ENCODE measurements around the gene BARHL2. TPM values are rescaled to one million over a fixed set of nuclear protein-coding genes. Genes with fewer than 3 reads are reported as not detected.

BARHL2 gene
- total RNA-seq, 1 donor from 2014 or later, result not detected

DNA sequence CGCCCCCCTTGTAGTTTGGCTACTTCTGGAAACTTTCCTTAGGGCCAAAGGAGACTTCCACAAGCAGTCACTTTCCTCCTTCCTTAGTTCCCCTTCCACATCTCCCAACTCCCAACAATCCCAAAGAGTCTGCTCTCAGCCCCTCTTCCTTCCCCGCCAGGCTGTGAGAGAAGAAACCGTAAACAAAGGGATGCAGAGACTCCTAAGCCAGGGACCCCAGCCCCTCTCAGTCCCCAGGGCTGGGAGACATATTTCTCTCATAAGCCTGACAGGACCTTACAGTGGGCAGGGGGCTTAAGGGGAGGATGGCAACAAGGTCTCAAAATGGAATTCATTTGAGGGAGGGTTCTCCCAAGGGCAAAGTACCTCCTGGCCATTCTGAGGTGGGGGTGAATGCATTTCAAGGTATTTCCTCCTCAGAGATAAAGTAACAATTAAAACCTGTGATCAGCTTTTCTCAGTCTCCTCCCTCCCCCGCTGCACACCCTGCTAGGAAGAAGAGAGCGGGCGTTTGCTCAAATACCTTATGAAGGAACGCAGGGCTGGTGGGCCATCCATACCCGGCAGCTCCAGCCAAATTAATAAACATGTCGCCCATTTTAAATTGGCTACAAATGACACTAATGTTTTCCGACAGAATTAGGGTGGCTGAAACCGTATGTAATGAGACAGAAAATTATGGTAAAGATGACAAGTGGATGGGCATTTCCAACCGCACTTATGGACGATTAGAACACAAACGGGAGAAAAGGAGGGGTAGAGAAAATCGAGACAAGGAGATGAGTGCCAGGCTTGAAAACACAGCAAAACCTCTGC, 4.0 kb downstream of the BARHL2 start:
- ATAC-seq (no peak), DNase-seq (ENCODE audit: low spot score) (no peak)
- intact Hi-C loops (cut with DNase I), result no loop called here

DNA sequence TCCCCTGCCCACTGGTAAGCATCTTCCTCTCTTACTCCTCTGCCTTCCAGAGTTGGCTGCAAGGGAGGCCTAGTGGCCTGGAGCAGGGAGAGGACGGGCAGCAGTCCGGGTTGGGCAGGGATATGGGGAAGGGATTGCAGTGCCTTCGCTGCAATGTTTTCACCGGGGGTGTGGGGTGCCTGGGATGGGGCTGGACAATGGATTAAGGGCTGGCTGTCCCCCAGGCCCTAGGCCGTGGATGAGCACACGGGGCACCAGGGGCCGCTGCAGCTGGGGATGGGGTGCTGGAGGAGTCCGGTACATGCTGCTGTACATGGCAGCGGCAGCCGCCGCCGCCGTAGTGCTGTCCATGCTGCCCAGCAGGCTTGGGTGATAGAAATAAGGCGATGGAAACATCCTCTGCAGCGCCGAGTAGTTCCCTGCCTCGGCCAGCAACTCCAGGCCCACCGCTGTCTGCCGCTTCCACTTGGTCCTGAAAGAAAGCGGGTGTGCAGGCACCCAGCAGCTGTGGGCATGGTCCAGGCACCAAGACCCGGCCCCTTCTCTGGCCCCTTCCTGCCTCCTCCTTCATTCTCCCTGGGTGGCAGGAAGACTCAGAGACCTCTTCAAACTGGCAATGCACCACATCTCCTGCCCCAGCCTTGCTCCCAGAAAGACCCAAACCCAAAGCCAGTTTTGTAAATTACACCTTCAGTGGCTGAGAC, 4.8 kb downstream of the BARHL2 start:
- intact Hi-C loops (cut with DNase I), result no loop called here
- DNase-seq (ENCODE audit: low spot score), result no peak
- ATAC-seq, result no peak

- no peak for DNase-seq (ENCODE audit: low spot score)
- intact Hi-C loops (cut with DNase I), result no loop called here
- no peak for ATAC-seq
These were observed 5.4 kb downstream of the BARHL2 start for GRCh38 chr1:90711696-90712095.

DNA sequence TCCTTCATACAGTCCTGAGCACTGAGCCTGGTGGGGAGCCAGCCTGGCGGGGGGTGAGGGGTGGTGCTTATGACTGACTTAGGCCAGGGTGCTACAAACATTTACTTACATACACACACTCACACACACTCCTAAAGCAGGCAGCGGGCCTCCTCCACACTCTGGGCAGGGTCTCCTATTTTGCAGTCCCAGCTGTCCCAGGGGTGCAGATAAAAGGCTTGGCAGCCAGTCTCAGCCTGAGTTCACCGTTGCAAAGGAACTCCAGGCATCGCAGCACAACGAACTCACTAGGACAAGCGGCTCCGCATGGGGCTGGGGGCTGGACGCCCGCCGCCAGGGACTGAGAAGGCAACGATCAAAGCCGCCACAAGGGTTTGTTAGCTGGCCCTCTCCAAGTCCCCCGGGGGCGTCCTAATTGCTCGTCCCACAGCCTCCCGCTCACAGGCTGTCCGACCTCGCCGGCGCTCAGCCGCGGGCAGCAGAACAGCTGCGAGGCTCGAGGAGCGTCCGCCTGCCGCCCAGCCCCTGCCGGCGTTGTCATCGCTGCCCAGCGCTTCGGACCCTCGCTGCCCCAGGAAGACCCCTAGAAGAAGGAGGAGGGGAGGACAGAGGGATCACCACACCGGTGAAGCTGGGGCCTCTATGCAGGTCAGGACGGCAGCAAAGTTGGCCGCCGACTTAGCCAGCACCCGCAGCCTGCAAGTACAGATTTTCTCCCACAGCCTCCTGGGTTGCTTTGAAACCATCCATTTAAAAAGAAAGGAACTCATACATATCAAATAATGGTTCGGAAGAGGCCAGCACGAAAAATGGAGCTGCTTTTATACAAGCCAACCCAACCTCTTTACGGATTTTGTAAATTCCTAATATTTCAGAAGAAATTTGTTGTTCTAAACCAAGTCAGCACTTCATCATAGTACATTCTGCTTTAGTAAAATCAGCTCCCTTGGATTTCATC, 6.2 kb downstream of the BARHL2 start:
- DNase-seq (ENCODE audit: low spot score) (no peak), ATAC-seq (no peak)
- intact Hi-C loops (cut with DNase I), result no loop called here

- intact Hi-C loops (cut with DNase I), result loop anchor here (5.0 kb wide), 1 partner anchor 1728 kb away; no protein-coding TSS in a partner anchor
- DNase-seq (ENCODE audit: low spot score) (no peak), ATAC-seq (no peak)
These were observed 7.6 kb downstream of the BARHL2 start for GRCh38 chr1:90709535-90709934.

- intact Hi-C loops (cut with DNase I), result loop anchor here (5.0 kb wide), 1 partner anchor 1728 kb away; no protein-coding TSS in a partner anchor
- DNase-seq (ENCODE audit: low spot score), result no peak
- ATAC-seq, result no peak
These were observed 8.3 kb downstream of the BARHL2 start for GRCh38 chr1:90708826-90709225.

GRCh38 chr1:90708236-90708786, 8.8 kb downstream of the BARHL2 start:
- intact Hi-C loops (cut with DNase I), result loop anchor here (5.0 kb wide), 1 partner anchor 1729 kb away; no protein-coding TSS in a partner anchor
- ATAC-seq, result no peak
- no peak for DNase-seq (ENCODE audit: low spot score)

DNA sequence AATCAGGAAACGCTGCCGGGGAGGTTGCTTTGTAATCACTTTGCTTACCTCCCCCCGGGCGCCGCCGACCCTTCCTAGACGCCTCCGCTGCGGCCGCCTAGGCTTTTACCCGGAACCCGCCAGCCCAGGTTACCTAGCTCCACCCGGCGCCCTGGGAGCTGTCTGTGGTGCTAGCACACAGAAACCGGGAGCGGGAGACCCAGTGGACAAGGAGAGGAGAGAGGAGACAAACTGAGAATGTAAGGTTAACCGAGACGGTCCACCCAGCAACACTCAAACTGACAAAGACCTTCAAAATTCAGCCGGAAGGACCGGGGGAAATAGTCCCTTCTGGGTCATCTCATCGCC, 9.8 kb downstream of the BARHL2 start:
- ATAC-seq (peak; percentile 56), DNase-seq (ENCODE audit: low spot score) (no peak)
- intact Hi-C loops (cut with DNase I), result loop anchor here (5.0 kb wide), 1 partner anchor 1730 kb away; no protein-coding TSS in a partner anchor

DNA sequence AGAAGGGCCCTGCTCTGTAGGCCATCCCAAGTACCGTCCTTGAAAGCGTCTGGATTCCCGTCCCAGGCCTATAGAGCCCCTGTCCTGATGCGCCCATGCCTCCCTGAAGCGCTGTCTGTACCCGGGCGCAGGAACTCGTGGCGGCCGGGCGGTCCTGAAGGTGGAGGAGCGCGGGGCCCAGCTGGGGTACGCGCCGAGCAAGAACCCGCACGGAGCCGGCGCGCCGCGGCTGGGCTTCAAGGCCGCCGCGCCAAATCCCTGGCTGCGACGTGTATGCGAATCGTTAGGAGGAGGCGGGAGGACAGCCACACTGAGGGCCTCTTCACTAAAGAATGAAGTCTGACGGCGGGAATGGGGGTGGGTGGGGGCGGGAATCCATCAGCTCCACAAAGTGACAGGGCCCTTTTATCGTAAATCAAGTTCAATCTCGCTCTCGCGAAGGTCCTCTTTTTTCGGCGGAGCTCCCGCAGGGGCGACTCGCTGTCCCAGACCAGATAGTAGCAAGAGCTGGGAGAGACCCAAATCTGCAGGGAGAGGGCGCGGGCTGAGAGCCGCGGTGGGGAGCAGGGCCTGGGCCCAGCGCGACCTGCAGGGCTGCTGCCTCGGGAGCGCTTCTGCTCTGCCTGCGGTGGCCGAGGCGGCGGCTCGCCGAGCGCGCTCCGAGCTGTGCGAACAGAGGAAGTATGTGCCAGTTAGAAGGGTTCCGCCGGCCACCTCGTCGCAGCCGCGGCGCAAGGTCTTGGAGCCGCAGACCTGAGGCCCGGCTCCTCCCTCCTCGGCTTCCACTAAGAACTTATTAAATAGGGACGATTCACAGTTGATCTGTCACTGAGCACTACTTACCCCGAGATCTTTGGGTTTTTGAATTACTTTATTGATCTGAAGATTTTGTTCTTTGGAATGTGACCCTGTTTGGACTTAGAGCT, 10.4 kb downstream of the BARHL2 start:
- intact Hi-C loops (cut with DNase I), result loop anchor here (5.0 kb wide), 1 partner anchor 1731 kb away; no protein-coding TSS in a partner anchor
- no peak for DNase-seq (ENCODE audit: low spot score)
- ATAC-seq, result peak; percentile 65

- ATAC-seq, result no peak
- no peak for DNase-seq (ENCODE audit: low spot score)
- intact Hi-C loops (cut with DNase I), result loop anchor here (5.0 kb wide), 1 partner anchor 1731 kb away; no protein-coding TSS in a partner anchor
These were observed 11.1 kb downstream of the BARHL2 start for GRCh38 chr1:90705956-90706355.

DNA sequence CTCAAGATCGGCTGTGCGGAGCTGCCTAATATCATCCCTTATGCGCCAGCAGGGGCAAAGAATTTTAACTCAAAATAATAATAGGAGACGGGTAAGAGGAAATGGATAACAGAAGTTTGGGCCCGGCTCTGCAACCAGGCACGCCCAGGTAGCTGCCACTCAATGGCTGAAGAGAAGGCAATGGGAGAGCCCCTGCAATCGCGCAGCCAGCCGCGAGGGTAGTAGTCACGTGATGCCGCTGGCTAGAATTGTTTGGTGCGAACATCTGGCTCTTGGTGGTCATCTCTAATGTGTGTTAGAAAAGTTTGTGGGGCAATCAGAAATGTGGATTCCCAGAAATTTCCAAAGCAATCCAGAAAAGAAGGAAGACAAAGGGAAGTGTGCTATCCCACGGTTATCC, 12.3 kb downstream of the BARHL2 start:
- no peak for ATAC-seq
- DNase-seq (ENCODE audit: low spot score), result no peak
- intact Hi-C loops (cut with DNase I), result loop anchor here (5.0 kb wide), 1 partner anchor 1732 kb away; no protein-coding TSS in a partner anchor

GRCh38 chr1:90694846-90695245, 22.3 kb downstream of the BARHL2 start:
- ATAC-seq (no peak), DNase-seq (ENCODE audit: low spot score) (no peak)
- intact Hi-C loops (cut with DNase I), result no loop called here

- ATAC-seq, result no peak
- intact Hi-C loops (cut with DNase I), result no loop called here
- no peak for DNase-seq (ENCODE audit: low spot score)
These were observed 29.4 kb downstream of the BARHL2 start for GRCh38 chr1:90687747-90688146.

DNA sequence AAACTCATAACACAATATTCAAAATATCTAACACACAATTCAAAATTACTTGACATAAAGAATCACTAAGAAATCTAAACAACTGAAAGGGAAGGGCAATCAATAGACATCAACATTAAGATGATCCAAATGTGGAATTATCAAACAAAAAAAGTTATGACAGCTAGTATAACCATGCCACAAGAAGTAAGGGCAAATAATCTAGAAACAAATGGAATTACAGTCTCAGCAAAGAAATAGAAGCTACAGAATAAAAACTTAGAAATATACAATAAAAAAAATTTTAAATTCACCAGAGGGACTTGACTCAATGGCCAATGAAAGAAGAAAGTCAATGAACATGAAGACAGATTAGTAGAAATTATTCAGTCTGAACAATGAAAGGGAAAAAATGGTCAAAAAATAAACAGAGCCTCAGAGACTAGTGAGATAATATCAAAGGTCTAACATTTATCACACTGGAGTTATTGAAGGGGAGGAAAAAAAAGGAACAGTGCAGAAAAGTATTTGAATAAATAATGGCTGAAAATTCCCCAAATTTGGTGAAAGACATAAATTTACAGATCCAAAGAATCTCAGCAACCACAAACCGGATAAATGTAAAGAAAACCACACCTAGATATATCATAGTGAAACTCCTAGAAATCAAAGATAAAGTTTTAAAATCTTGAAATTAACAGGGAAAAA, 41.8 kb downstream of the BARHL2 start:
- intact Hi-C loops (cut with DNase I), result no loop called here
- no peak for DNase-seq (ENCODE audit: low spot score)

GRCh38 chr1:90671741-90672140, 45.4 kb downstream of the BARHL2 start:
- intact Hi-C loops (cut with DNase I), result no loop called here
- no peak for DNase-seq (ENCODE audit: low spot score)
- ATAC-seq, result no peak

More for the DNA sequence above, 41.8 kb downstream of the BARHL2 start:
- ATAC-seq, result no peak

DNA sequence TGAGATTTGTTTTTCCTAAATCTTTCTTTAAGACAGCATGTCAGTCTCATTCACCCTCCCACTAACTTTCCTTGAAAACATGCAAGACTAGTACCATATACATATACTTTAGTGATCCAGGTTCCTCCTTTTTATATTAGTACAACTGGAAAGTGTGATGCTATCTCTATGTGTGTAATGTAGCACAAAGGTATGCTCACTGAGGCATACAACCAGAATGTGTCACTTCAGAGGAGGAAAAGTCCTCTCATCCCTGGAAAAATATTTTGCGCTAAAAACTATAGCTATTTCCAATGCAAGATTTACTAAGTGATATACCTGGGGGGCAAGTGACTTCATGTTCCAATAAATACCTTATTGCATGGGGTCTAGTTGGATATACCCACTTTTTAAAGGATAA, 45.9 kb downstream of the BARHL2 start:
- intact Hi-C loops (cut with DNase I), result no loop called here
- ATAC-seq (no peak), DNase-seq (ENCODE audit: low spot score) (no peak)
